SK-N-SH treated with all-trans-retinoic acid at 6 μM for 48 hours (cell line): Measurements from ENCODE around the gene ALX3.

Experiments used
- BACH2 ChIP-seq: fragments of 250-450 bp; sonication (Bioruptor Pico); IDR thresholded peaks from 2 replicates; pipeline ENCODE4 v1.9.0; 2021; ENCODE audit warnings: mild to moderate bottlenecking, borderline replicate concordance
- CSDC2 ChIP-seq: fragments of 250-450 bp; sonication (Bioruptor Pico); IDR thresholded peaks from 2 replicates; pipeline ENCODE4 v1.5.0; 2020; ENCODE audit warnings: mild to moderate bottlenecking, moderate library complexity
- PATZ1 ChIP-seq: fragments of 250-450 bp; sonication (Bioruptor Pico); IDR thresholded peaks from 2 replicates; pipeline ENCODE4 v1.8.0; 2020; ENCODE audit warnings: mild to moderate bottlenecking, moderate library complexity, borderline replicate concordance
- RARB ChIP-seq: fragments of 250-450 bp; sonication (Bioruptor Pico); IDR thresholded peaks from 2 replicates; pipeline ENCODE4 v1.8.0; 2021; ENCODE audit warnings: mild to moderate bottlenecking, moderate library complexity
- ZFP30 ChIP-seq: fragments of 450-650 bp; formaldehyde crosslinking; IDR thresholded peaks from 2 replicates; pipeline ENCODE4 v1.5.0; 2022; ENCODE audit warnings: mild to moderate bottlenecking, moderate library complexity
- ZNF565 ChIP-seq: fragments of 450-650 bp; formaldehyde crosslinking; conservative IDR thresholded peaks from 2 replicates; pipeline ENCODE4 v1.5.0; 2020; ENCODE audit warnings: low read depth, mild to moderate bottlenecking, moderate library complexity

GRCh38 chr1:110018396-110018795 lies 52.1 kb downstream of the ALX3 start:
- TF ChIP-seq RARB (CRISPR knock-in tag), result no peak
- TF ChIP-seq PATZ1 (CRISPR knock-in tag), result no peak
- no peak for TF ChIP-seq CSDC2
- no peak for TF ChIP-seq BACH2 (CRISPR knock-in tag)
- no peak for TF ChIP-seq ZFP30 (CRISPR knock-in tag)
- TF ChIP-seq ZNF565 (CRISPR knock-in tag), result no peak
